SU-DHL-6 (cell line): ENCODE measurements around the gene KAT6B.

Source experiments
- EZH2phosphoT487 ChIP-seq: fragments of 200-600 bp; sonication (generic), shearing (Covaris generic); conservative IDR thresholded peaks from 2 replicates; pipeline ENCODE4 v1.6.1; 2018; ENCODE audit warnings: mild to moderate bottlenecking, antibody characterized with exemption, low read length, moderate library complexity, mixed read lengths
- TF ChIP-seq, protein P1 (sequence below): fragments of 200-600 bp; sonication (generic); IDR thresholded peaks from one replicate; pipeline ENCODE4 v1.5.1; 2017; ENCODE audit warnings: antibody characterized with exemption, mild to moderate bottlenecking, low read length, moderate library complexity; ENCODE audit not compliant: insufficient read depth, poor library complexity, severe bottlenecking

DNA sequence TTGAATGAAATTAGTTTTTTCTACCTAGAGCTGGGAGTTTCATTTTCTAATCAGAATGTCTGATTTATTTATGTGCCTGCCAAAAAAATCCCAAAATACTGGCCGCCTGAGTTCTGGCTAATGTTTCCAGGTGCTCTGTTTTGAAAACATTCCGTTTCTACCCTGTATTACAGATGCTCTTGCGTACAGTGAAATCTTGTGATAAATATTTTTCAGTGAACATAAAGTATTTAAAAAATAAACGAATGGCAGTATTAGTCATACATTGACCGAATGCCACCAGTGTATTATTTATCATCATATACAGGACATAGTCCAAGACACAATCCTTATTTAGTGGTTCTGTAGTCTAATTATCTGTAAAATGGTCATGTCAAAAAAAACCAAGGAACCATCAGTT, 102.8 kb downstream of the KAT6B start:
- TF ChIP-seq, protein P1, sequence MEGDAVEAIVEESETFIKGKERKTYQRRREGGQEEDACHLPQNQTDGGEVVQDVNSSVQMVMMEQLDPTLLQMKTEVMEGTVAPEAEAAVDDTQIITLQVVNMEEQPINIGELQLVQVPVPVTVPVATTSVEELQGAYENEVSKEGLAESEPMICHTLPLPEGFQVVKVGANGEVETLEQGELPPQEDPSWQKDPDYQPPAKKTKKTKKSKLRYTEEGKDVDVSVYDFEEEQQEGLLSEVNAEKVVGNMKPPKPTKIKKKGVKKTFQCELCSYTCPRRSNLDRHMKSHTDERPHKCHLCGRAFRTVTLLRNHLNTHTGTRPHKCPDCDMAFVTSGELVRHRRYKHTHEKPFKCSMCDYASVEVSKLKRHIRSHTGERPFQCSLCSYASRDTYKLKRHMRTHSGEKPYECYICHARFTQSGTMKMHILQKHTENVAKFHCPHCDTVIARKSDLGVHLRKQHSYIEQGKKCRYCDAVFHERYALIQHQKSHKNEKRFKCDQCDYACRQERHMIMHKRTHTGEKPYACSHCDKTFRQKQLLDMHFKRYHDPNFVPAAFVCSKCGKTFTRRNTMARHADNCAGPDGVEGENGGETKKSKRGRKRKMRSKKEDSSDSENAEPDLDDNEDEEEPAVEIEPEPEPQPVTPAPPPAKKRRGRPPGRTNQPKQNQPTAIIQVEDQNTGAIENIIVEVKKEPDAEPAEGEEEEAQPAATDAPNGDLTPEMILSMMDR = no peak
- TF ChIP-seq EZH2phosphoT487 = no peak
